Right hindlimb (tissue), 1 donor: ENCODE data around the gene TADA3.

Source experiments
- DNase-seq: peaks from one replicate; pipeline ENCODE4 v3.0.0-alpha.2; 2018

TADA3 gene

GRCh38 chr3:9792405-9793160, at the start of gene TADA3, which contains the start of gene ARPC4:
TADA3 (minus strand) TSS chr3:9792473; CDS start chr3:9791466, 1,007 bp downstream.
ARPC4 (plus strand) TSS chr3:9793082; CDS start chr3:9793122, 40 bp downstream.
- DNase-seq, result peak; percentile 97

GRCh38 chr3:9841015-9841414, 48.7 kb upstream of the TADA3 start:
- DNase-seq, result no peak

GRCh38 chr3:9838856-9839255, 46.6 kb upstream of the TADA3 start:
- DNase-seq, result no peak

- no peak for DNase-seq
Observed at GRCh38 chr3:9837701-9838582, 45.7 kb upstream of the TADA3 start.

- DNase-seq, result no peak
Observed at GRCh38 chr3:9834520-9835380, 42.5 kb upstream of the TADA3 start.

- DNase-seq, result no peak
Observed at GRCh38 chr3:9833078-9833477, 40.8 kb upstream of the TADA3 start.

GRCh38 chr3:9831253-9831652, 39.0 kb upstream of the TADA3 start:
- DNase-seq, result no peak

GRCh38 chr3:9828801-9829755, 36.8 kb upstream of the TADA3 start:
- DNase-seq, result no peak

GRCh38 chr3:9826815-9827573, 34.7 kb upstream of the TADA3 start:
- no peak for DNase-seq

- no peak for DNase-seq
Observed at GRCh38 chr3:9825451-9826040, 33.3 kb upstream of the TADA3 start.

GRCh38 chr3:9820946-9821345, 28.7 kb upstream of the TADA3 start:
- DNase-seq, result no peak

GRCh38 chr3:9820543-9820942, 28.3 kb upstream of the TADA3 start:
- no peak for DNase-seq

- no peak for DNase-seq
Observed at GRCh38 chr3:9818666-9819335, 26.5 kb upstream of the TADA3 start.

GRCh38 chr3:9817436-9817835, 25.2 kb upstream of the TADA3 start:
- no peak for DNase-seq

- DNase-seq, result no peak
Observed at GRCh38 chr3:9815986-9816385, 23.7 kb upstream of the TADA3 start.

- DNase-seq, result no peak
Observed at GRCh38 chr3:9812870-9813483, 20.7 kb upstream of the TADA3 start.

- DNase-seq, result no peak
Observed at GRCh38 chr3:9810846-9811245, 18.6 kb upstream of the TADA3 start.

GRCh38 chr3:9810433-9810770, 18.1 kb upstream of the TADA3 start:
- peak; percentile 69 for DNase-seq

GRCh38 chr3:9809615-9810432, 17.6 kb upstream of the TADA3 start, which contains the start of gene TTLL3:
TTLL3 (plus strand) TSS chr3:9810262; CDS start chr3:9810662, 400 bp downstream.
- DNase-seq, result peak; percentile 82
